ENCODE results near the gene FGF13. TPM values are rescaled to one million over a fixed set of nuclear protein-coding genes. Genes with fewer than 3 reads are reported as not detected.

FGF13 gene
- total RNA-seq (1 to 10 TPM in 1 of 2 donors, under 1 TPM in 1; 0.84 to 2.2 TPM), polyA plus RNA-seq (under 1 TPM; 0.51 to 0.74 TPM)

- Histone ChIP-seq H3K27ac (ENCODE audit: low read depth in 1 of 2, low read length in 2 of 2) (no peak within 1 kb of the TSS), H3K9me3 (ENCODE audit: control insufficient read depth in 4 of 4, low read length in 3 of 4) (no peaks in the 10 kb centered on the region), H3K27me3 (ENCODE audit: control insufficient read depth in 4 of 4, insufficient read depth in 4 of 4, low read length in 3 of 4) (peaks cover 0 to 8% (median 3%) of the 10 kb centered on the region in 4 donors), H3K4me1 (ENCODE audit: control insufficient read depth in 4 of 4, insufficient read depth in 4 of 4, low read length in 3 of 4) (peaks cover 3 to 12% (median 5%) of the 10 kb centered on the region in 4 donors), H3K4me3 (ENCODE audit: low read depth in 1 of 3, low read length in 3 of 3) (peak within 1 kb of the TSS in 2 of 3 donors; percentile 23 to 29), H3K36me3 (ENCODE audit: control insufficient read depth in 4 of 4, insufficient read depth in 3 of 4, low read depth in 1 of 4, low read length in 3 of 4) (no peaks in the 10 kb centered on the region), H3K9ac (ENCODE audit: low read depth in 1 of 2, low read length in 2 of 2) (no peak within 1 kb of the TSS)
- TF ChIP-seq, protein P1, sequence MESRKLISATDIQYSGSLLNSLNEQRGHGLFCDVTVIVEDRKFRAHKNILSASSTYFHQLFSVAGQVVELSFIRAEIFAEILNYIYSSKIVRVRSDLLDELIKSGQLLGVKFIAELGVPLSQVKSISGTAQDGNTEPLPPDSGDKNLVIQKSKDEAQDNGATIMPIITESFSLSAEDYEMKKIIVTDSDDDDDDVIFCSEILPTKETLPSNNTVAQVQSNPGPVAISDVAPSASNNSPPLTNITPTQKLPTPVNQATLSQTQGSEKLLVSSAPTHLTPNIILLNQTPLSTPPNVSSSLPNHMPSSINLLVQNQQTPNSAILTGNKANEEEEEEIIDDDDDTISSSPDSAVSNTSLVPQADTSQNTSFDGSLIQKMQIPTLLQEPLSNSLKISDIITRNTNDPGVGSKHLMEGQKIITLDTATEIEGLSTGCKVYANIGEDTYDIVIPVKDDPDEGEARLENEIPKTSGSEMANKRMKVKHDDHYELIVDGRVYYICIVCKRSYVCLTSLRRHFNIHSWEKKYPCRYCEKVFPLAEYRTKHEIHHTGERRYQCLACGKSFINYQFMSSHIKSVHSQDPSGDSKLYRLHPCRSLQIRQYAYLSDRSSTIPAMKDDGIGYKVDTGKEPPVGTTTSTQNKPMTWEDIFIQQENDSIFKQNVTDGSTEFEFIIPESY (IDR thresholded peaks at IDR 0.05): no peak
- TF ChIP-seq RAD21 (IDR thresholded peaks at IDR 0.05): peak; percentile 39 to 58
- peak; percentile 25 for DNase-seq (ENCODE audit: low spot score)
- WGBS: 2% methylated on average over 63 of the region's 65 CpGs
Measured at GRCh38 chrX:138711399-138712347, at the start of gene FGF13. Gene FGF13, minus strand, starts transcription at chrX:138711717. Its CDS starts 714 bp downstream, at chrX:138711003.

DNA sequence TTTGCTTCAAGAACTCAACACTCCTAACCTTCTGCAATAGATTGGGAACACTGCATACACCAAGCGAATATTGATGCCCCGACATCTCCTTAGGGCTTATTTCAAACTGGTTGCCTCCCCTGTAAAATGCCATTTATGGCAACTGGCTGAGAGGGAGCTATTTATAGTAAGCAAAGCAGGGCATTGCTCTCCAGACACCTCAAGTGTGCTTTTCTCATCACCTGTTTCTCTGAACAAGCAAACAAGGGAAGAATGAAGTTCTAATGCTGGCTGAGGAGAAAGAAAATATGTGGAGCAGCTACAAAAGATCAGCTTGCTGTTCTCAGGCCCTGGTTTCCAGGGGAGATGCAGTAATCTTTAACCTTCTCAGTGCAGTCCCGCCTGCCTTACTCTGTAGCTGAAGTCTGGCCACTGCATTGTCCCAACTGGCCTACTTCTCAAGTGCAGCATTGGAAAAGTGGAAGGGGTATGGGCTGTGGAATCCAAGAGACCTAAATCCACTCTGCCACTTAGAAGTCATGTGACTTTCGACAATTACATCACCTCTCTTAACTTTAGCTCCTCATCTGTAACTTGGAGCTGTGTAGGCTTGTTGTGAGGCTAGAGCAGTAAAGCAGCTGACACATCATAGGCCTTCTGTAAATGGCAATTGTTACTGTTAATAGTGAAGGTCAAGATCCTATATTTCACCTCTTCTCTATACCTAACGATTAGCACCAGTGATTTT is 47.9 kb upstream of the FGF13 start:
- Histone ChIP-seq H3K27me3 (ENCODE audit: control insufficient read depth in 4 of 4, insufficient read depth in 4 of 4, low read length in 3 of 4) (peaks cover 0 to 4% (median 0%) of the 10 kb centered on the region in 4 donors), H3K9ac (ENCODE audit: low read depth in 1 of 2, low read length in 2 of 2) (no peak overlapping the region), H3K9me3 (ENCODE audit: control insufficient read depth in 4 of 4, low read length in 3 of 4) (no peaks in the 10 kb centered on the region), H3K4me1 (ENCODE audit: control insufficient read depth in 4 of 4, insufficient read depth in 4 of 4, low read length in 3 of 4) (peaks cover 0 to 6% (median 2%) of the 10 kb centered on the region in 4 donors), H3K36me3 (ENCODE audit: control insufficient read depth in 4 of 4, insufficient read depth in 3 of 4, low read depth in 1 of 4, low read length in 3 of 4) (no peaks in the 10 kb centered on the region), H3K4me3 (ENCODE audit: low read depth in 1 of 3, low read length in 3 of 3) (no peak overlapping the region), H3K27ac (ENCODE audit: low read depth in 1 of 2, low read length in 2 of 2) (no peak overlapping the region)
- 90% methylated on average over 5 of the region's 5 CpGs for WGBS
- no peak for TF ChIP-seq GABPA (IDR thresholded peaks at IDR 0.05 in 1 of 2, conservative IDR thresholded peaks at IDR 0.05 in 1 of 2)
- TF ChIP-seq HNF4A (conservative IDR thresholded peaks at IDR 0.05): no peak
- no peak for TF ChIP-seq TAF1 (conservative IDR thresholded peaks at IDR 0.05)
- no peak for TF ChIP-seq NR2F2 (IDR thresholded peaks at IDR 0.05)
- TF ChIP-seq, protein P2, sequence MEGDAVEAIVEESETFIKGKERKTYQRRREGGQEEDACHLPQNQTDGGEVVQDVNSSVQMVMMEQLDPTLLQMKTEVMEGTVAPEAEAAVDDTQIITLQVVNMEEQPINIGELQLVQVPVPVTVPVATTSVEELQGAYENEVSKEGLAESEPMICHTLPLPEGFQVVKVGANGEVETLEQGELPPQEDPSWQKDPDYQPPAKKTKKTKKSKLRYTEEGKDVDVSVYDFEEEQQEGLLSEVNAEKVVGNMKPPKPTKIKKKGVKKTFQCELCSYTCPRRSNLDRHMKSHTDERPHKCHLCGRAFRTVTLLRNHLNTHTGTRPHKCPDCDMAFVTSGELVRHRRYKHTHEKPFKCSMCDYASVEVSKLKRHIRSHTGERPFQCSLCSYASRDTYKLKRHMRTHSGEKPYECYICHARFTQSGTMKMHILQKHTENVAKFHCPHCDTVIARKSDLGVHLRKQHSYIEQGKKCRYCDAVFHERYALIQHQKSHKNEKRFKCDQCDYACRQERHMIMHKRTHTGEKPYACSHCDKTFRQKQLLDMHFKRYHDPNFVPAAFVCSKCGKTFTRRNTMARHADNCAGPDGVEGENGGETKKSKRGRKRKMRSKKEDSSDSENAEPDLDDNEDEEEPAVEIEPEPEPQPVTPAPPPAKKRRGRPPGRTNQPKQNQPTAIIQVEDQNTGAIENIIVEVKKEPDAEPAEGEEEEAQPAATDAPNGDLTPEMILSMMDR (IDR thresholded peaks at IDR 0.05; ENCODE audit: low read depth, low read length, missing input control): no peak
- no peak for TF ChIP-seq YY1 (IDR thresholded peaks at IDR 0.05)
- no peak for TF ChIP-seq MAX (IDR thresholded peaks at IDR 0.05)
- TF ChIP-seq RAD21 (IDR thresholded peaks at IDR 0.05): no peak
- TF ChIP-seq RXRA (IDR thresholded peaks at IDR 0.05): no peak
- no peak for TF ChIP-seq SP1 (IDR thresholded peaks at IDR 0.05)
- TF ChIP-seq, protein P1 (IDR thresholded peaks at IDR 0.05): no peak
- TF ChIP-seq HNF4G (IDR thresholded peaks at IDR 0.05): no peak
- TF ChIP-seq EGR1 (IDR thresholded peaks at IDR 0.05; ENCODE audit: low read depth in 2 of 2): no peak
- TF ChIP-seq, protein P3, sequence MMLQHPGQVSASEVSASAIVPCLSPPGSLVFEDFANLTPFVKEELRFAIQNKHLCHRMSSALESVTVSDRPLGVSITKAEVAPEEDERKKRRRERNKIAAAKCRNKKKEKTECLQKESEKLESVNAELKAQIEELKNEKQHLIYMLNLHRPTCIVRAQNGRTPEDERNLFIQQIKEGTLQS (IDR thresholded peaks at IDR 0.05): no peak
- TF ChIP-seq JUND (IDR thresholded peaks at IDR 0.05): no peak
- DNase-seq (ENCODE audit: low spot score): no peak

All from liver (tissue), 9 donors.